Measurements from ENCODE around the gene RAMP2. TPM values are rescaled to one million over a fixed set of nuclear protein-coding genes. Genes with fewer than 3 reads are reported as not detected.
"Not testable (repeated sequence)": the region's sequence is repeated elsewhere in the genome, so short reads cannot be mapped to it uniquely, and the experiment has no call there.

The RAMP2 gene
- total RNA-seq, 1 donor from 2014 or later = 0.51 TPM

DNA sequence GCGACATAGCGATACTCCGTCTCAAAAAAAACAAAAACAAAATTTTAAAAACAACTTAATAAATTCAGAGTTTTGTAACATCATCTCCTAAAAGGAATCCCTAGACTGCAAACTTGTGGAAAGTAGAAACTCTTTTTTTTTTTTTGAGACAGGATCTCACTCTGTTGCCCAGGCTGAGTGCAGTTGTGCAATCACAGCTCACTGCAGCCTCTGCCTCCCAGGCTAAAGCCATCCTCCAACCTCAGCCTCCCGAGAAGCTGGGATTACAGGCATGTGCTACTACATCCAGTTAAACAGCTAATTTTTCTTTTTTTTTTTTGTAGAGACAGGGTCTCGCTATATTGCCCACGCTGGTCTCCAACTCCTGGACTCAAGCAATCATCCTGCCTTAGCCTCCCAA is 35.9 kb upstream of the RAMP2 start:
- TF ChIP-seq EZH2 (IDR thresholded peaks at IDR 0.05) = no peak
- TF ChIP-seq EZH2phosphoT487 (IDR thresholded peaks at IDR 0.05) = no peak
- TF ChIP-seq, protein P1, sequence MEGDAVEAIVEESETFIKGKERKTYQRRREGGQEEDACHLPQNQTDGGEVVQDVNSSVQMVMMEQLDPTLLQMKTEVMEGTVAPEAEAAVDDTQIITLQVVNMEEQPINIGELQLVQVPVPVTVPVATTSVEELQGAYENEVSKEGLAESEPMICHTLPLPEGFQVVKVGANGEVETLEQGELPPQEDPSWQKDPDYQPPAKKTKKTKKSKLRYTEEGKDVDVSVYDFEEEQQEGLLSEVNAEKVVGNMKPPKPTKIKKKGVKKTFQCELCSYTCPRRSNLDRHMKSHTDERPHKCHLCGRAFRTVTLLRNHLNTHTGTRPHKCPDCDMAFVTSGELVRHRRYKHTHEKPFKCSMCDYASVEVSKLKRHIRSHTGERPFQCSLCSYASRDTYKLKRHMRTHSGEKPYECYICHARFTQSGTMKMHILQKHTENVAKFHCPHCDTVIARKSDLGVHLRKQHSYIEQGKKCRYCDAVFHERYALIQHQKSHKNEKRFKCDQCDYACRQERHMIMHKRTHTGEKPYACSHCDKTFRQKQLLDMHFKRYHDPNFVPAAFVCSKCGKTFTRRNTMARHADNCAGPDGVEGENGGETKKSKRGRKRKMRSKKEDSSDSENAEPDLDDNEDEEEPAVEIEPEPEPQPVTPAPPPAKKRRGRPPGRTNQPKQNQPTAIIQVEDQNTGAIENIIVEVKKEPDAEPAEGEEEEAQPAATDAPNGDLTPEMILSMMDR (IDR thresholded peaks at IDR 0.05) = no peak
- Histone ChIP-seq H3K9me3 (ENCODE audit: low read depth) (no peaks in the 10 kb centered on the region), H2AFZ (replicated peaks) (no peak overlapping the region), H3K9ac (no peak overlapping the region), H3K36me3 (peaks cover 8% of the 10 kb centered on the region), H3K79me2 (ENCODE audit: low read depth) (no peaks in the 10 kb centered on the region), H3K4me2 (no peak overlapping the region), H3K4me3 (no peak overlapping the region), H3K27me3 (no peaks in the 10 kb centered on the region), H3F3A (ENCODE audit: low read depth) (peaks cover 10% of the 10 kb centered on the region), H4K20me1 (ENCODE audit: low read depth) (no peaks in the 10 kb centered on the region), H3K27ac (no peak overlapping the region), H3K4me1 (no peaks in the 10 kb centered on the region)
- Mint-ChIP-seq H3K4me3 (no peak overlapping the region), H3K9me3 (no peaks in the 10 kb centered on the region), H3K27me3 (ENCODE audit: insufficient read depth, low read depth) (no peaks in the 10 kb centered on the region), H3K4me1 (no peaks in the 10 kb centered on the region), H3K27ac (no peak overlapping the region), H3K36me3 (peaks cover 14% of the 10 kb centered on the region)
- DNase-seq (ENCODE audit: low spot score) = no peak

DNA sequence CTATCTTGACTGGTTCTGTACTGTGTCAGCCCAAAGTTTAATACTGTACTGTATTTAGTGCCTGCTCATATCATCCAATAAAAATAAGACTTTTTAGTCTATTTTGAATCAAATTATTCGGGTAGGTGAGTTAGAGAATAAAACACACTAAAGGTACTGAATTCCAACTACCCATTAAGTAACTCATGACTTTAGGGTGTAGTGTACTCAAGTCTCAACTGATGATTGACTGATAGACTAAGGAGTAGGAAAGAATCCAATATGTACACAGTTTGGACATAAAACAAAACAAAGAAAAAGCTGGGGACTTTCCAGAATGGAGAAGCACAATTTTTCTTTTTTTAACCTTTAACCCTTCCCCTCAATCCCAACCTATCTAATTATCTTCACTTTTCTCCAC is 20.3 kb upstream of the RAMP2 start:
- Histone ChIP-seq H3K4me3 (no peak overlapping the region), H3K9me3 (ENCODE audit: low read depth) (no peaks in the 10 kb centered on the region), H3K4me2 (no peak overlapping the region), H3K79me2 (ENCODE audit: low read depth) (peaks cover 61% of the 10 kb centered on the region), H4K20me1 (ENCODE audit: low read depth) (peaks cover 7% of the 10 kb centered on the region), H3K36me3 (no peaks in the 10 kb centered on the region), H3K27me3 (peaks cover 7% of the 10 kb centered on the region), H3K9ac (no peak overlapping the region), H2AFZ (replicated peaks) (no peak overlapping the region), H3K4me1 (peaks cover 7% of the 10 kb centered on the region), H3K27ac (no peak overlapping the region), H3F3A (ENCODE audit: low read depth) (peaks cover 9% of the 10 kb centered on the region)
- H3K9me3 Mint-ChIP-seq = peaks cover 5% of the 10 kb centered on the region
- no peak for DNase-seq (ENCODE audit: low spot score)
- no peak overlapping the region for H3K27ac Mint-ChIP-seq
- H3K36me3 Mint-ChIP-seq = no peaks in the 10 kb centered on the region
- peaks cover 16% of the 10 kb centered on the region for H3K4me1 Mint-ChIP-seq
- TF ChIP-seq, protein P1 (IDR thresholded peaks at IDR 0.05) = no peak
- TF ChIP-seq EZH2 (IDR thresholded peaks at IDR 0.05) = no peak
- no peak for TF ChIP-seq EZH2phosphoT487 (IDR thresholded peaks at IDR 0.05)
- H3K4me3 Mint-ChIP-seq = no peak overlapping the region
- peaks cover 6% of the 10 kb centered on the region for H3K27me3 Mint-ChIP-seq (ENCODE audit: insufficient read depth, low read depth)

DNA sequence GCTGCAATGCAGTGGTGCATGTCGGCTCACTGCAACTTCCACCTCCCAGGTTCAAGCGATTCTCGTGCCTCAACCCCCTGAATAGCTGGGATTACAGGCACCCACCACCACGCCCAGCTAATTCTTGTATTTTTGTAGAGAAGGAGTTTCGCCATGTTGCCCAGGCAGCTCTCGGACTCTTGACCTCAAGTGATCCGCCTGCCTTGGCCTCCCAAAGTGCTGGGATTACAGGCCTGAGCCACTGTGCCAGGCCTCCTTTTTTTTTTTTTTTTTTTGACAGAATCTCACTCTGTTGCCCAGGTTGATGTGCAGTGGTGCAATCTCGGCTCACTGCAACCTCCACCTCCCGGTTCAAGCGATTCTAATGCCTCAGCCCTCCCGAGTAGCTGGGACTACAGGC is 18.1 kb upstream of the RAMP2 start:
- H3K9me3 Mint-ChIP-seq; H3F3A ChIP-seq (ENCODE audit: low read depth); H3K36me3 Mint-ChIP-seq; H3K4me1 ChIP-seq; H4K20me1 ChIP-seq (ENCODE audit: low read depth); DNase-seq (ENCODE audit: low spot score); H3K4me2 ChIP-seq; H3K27me3 Mint-ChIP-seq (ENCODE audit: insufficient read depth, low read depth); H3K36me3 ChIP-seq; H3K9me3 ChIP-seq (ENCODE audit: low read depth); H3K9ac ChIP-seq; H3K4me3 ChIP-seq; H2AFZ ChIP-seq (replicated peaks); H3K27ac Mint-ChIP-seq; H3K27ac ChIP-seq: not testable (repeated sequence)
- H3K4me3 Mint-ChIP-seq = peak overlapping the region; percentile 69
- H3K27me3 ChIP-seq = peaks cover 20% of the 10 kb centered on the region
- H3K4me1 Mint-ChIP-seq = peaks cover 16% of the 10 kb centered on the region
- H3K79me2 ChIP-seq (ENCODE audit: low read depth) = peaks cover 49% of the 10 kb centered on the region

DNA sequence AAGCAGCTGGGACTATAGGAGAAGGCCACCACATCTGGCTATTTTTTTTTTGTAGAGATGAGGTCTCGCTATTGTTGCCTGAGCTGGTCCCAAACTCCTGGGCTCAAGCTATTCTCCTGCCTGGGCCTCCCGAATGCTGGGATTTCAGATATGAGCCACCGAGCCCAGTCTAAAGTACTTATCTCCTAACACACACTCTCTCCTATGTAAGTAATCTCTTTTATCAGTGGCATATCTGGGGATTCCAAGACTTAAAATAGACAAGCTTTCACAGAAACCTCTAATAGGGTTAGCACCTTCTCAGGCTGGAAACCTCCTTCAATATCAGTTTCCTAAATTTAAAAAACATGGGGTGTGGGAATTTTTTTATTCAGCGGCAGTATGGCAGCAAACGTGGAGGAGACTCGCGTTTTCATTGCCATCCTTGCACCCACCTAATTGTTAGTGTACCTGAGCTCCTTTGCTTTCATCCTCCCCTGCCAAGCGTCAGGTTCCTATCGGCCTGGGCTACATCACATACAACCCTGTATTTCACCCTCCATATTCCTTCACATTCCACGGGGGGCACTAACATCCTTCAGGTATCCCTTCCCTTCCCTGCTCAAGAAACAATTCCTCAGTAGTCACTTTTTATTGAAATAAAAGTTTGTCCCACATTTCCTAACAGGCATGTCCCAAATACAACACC is 17.3 kb upstream of the RAMP2 start:
- Histone ChIP-seq H3K79me2 (ENCODE audit: low read depth) (peaks cover 49% of the 10 kb centered on the region), H3K9me3 (ENCODE audit: low read depth) (no peaks in the 10 kb centered on the region), H4K20me1 (ENCODE audit: low read depth) (no peaks in the 10 kb centered on the region), H3K36me3 (no peaks in the 10 kb centered on the region), H3F3A (ENCODE audit: low read depth) (peaks cover 9% of the 10 kb centered on the region), H3K4me3 (peak overlapping the region; percentile 63), H3K4me1 (peaks cover 12% of the 10 kb centered on the region), H3K27me3 (peaks cover 20% of the 10 kb centered on the region), H3K9ac (peak overlapping the region; percentile 52), H3K4me2 (peak overlapping the region; percentile 93), H3K27ac (no peak overlapping the region), H2AFZ (replicated peaks) (peak overlapping the region; percentile 88)
- TF ChIP-seq EZH2phosphoT487 (IDR thresholded peaks at IDR 0.05) (no peak), EZH2 (IDR thresholded peaks at IDR 0.05) (no peak)
- TF ChIP-seq, protein P1 (IDR thresholded peaks at IDR 0.05) = peak; percentile 14
- no peak for DNase-seq (ENCODE audit: low spot score)
- Mint-ChIP-seq H3K27me3 (ENCODE audit: insufficient read depth, low read depth) (peaks cover 8% of the 10 kb centered on the region), H3K27ac (peak overlapping the region; percentile 93), H3K4me1 (peaks cover 16% of the 10 kb centered on the region), H3K36me3 (no peaks in the 10 kb centered on the region), H3K9me3 (peaks cover 5% of the 10 kb centered on the region), H3K4me3 (peak overlapping the region; percentile 97)

Data from neural progenitor cell (in vitro differentiated cells).